Stimulated activated CD4-positive, alpha-beta T cell treated with anti-CD3 and anti-CD28 coated beads, Interleukin-15, amount 100 ng/mL, for 48 hours (primary cell): ENCODE data around the gene WAPL.
"Not testable (repeated sequence)": the region's sequence is repeated elsewhere in the genome, so short reads cannot be mapped to it uniquely, and the experiment has no call there.

ENCODE experiments used
- DNase-seq, 2 donors: peaks; one replicate each; pipeline ENCODE4 v3.0.0-alpha.2; 2020; ENCODE audit warnings: low read depth in 2 of 2

The WAPL gene

GRCh38 chr10:86389441-86390193 is 132.0 kb downstream of the WAPL start:
- no peak for DNase-seq

GRCh38 chr10:86389109-86389440 is 132.5 kb downstream of the WAPL start:
- DNase-seq = not testable (repeated sequence)

GRCh38 chr10:86388119-86388704 is 133.4 kb downstream of the WAPL start:
- DNase-seq = no peak

GRCh38 chr10:86387178-86387794 is 134.3 kb downstream of the WAPL start:
- DNase-seq = no peak

GRCh38 chr10:86385806-86386205 is 135.8 kb downstream of the WAPL start:
- no peak for DNase-seq
